Measurements from ENCODE around the gene AK1. TPM values are rescaled to one million over a fixed set of nuclear protein-coding genes. Genes with fewer than 3 reads are reported as not detected.

Gene AK1
- total and polyA plus RNA-seq, 9 of the 15 experiments (the other 6 are each of a cell fraction or from before 2014, with no cell fraction given): 10.1 to 71.8 (median 39.0) TPM

GRCh38 chr9:127828262-127829031 lies 49.0 kb downstream of the AK1 start (continued):
- no peak for TF ChIP-seq MEIS2 (IDR thresholded peaks at IDR 0.05; ENCODE audit: partially characterized antibody)
- TF ChIP-seq SMAD1 (IDR thresholded peaks at IDR 0.05; ENCODE audit: low read depth, low read length, partially characterized antibody): no peak
- TF ChIP-seq ATF4 (CRISPR knock-in tag; IDR thresholded peaks at IDR 0.05): 0 out of 2 replicates have a peak, but pooled peaks have one; percentile 32
- no peak for TF ChIP-seq ARID3B (CRISPR knock-in tag; IDR thresholded peaks at IDR 0.05; ENCODE audit: borderline replicate concordance)
- TF ChIP-seq RB1 (IDR thresholded peaks at IDR 0.05; ENCODE audit: low read depth): peak; percentile 85; the same call in 1 of the 2 replicates
- TF ChIP-seq MLLT1 (IDR thresholded peaks at IDR 0.05): peak in 1 of 2 experiments; percentile 22; a peak in 2 of 4 replicates
- TF ChIP-seq PTRF (tag; IDR thresholded peaks at IDR 0.05): 0 out of 2 replicates have a peak, but pooled peaks have one; percentile 25
- TF ChIP-seq MECOM (CRISPR knock-in tag; IDR thresholded peaks at IDR 0.05): no peak
- TF ChIP-seq DPF2 (IDR thresholded peaks at IDR 0.05): peak; percentile 72
- TF ChIP-seq ZNF174 (CRISPR knock-in tag; IDR thresholded peaks at IDR 0.05): no peak
- no peak for TF ChIP-seq MGA (IDR thresholded peaks at IDR 0.05)
- peak; percentile 69 for TF ChIP-seq ATF7 (IDR thresholded peaks at IDR 0.05)
